Measurements from ENCODE around the gene THSD4. TPM values are rescaled to one million over a fixed set of nuclear protein-coding genes. Genes with fewer than 3 reads are reported as not detected.

The THSD4 gene
- total and polyA plus RNA-seq, 2 of the 8 experiments (the other 6 are each of a cell fraction or from before 2014, with no cell fraction given), result 2.5 to 6.2 TPM

DNA sequence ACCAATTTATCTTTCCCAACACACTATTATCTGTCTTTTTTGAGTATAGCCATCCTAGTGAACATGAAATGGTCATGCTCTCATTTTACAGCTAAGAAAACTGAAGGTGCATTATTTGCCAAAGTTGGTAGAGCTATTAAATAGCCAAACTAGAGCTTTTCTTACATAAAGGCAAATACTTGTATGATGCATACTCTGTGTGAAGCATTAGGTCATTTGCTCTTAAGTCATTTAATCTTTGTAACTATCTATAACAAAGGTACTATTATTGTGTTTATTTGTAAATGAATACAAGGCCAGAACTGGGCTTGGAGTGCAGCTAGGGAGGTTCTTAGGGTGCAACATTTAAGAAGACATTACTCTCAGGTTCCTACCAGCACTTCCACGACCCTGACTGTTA is 123.7 kb downstream of the THSD4 start (continued):
- TF ChIP-seq KDM4A (IDR thresholded peaks at IDR 0.05; ENCODE audit: low read depth, low read length, severe bottlenecking) (no peak), SIRT6 (IDR thresholded peaks at IDR 0.05; ENCODE audit: low read length) (no peak), GABPA (IDR thresholded peaks at IDR 0.05; ENCODE audit: borderline replicate concordance, insufficient read depth, low read length) (no peak), RAD21 (IDR thresholded peaks at IDR 0.05 in 1 of 2, conservative IDR thresholded peaks at IDR 0.05 in 1 of 2; ENCODE audit: low read depth in 2 of 2, low read length in 2 of 2) (no peak), CTBP2 (IDR thresholded peaks at IDR 0.05; ENCODE audit: borderline replicate concordance, insufficient read depth, insufficient read length, low read length) (no peak), CBX5 (IDR thresholded peaks at IDR 0.05; ENCODE audit: low read depth, low read length) (no peak)

Measured in H1 (cell line).